ENCODE data around the gene MAST3.
A peak's percentile ranks its signal among the peaks of the same experiment; 100 is the strongest.

MAST3 gene

DNA sequence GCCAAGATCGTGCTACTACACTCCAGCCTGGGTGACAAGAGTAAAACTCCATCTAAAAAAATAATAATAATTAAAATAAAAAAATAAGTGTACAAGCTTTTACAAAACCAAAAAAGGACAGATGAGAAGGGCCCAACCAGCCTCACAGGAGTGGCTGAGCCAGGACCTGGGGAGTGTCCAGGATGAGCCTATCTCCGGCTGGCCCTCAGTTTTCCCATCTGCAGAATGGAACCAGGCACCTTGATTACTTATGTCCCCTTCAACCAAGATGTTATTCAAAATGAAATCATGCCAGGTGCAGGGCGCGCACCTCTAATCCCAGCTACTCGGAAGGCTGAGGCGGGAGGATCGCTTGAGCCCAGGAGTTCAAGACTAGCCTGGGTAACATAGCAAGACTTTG is 66.5 kb downstream of the MAST3 start:
- H3K4me3 ChIP-seq (ENCODE audit: low read depth, low read length): no peak overlapping the region
- TF ChIP-seq CTCF (IDR thresholded peaks at IDR 0.05; ENCODE audit: low read depth, low read length): no peak

- H3K4me3 ChIP-seq (ENCODE audit: low read depth, low read length): no peak overlapping the region
- TF ChIP-seq CTCF (IDR thresholded peaks at IDR 0.05; ENCODE audit: low read depth, low read length): no peak
These were observed 68.4 kb downstream of the MAST3 start for GRCh38 chr19:18165794-18166544.

- no peak overlapping the region for H3K4me3 ChIP-seq (ENCODE audit: low read depth, low read length)
- TF ChIP-seq CTCF (IDR thresholded peaks at IDR 0.05; ENCODE audit: low read depth, low read length): no peak
These were observed 69.4 kb downstream of the MAST3 start for GRCh38 chr19:18167011-18167410.

- peak; percentile 74 for TF ChIP-seq CTCF (IDR thresholded peaks at IDR 0.05; ENCODE audit: low read depth, low read length)
- no peak overlapping the region for H3K4me3 ChIP-seq (ENCODE audit: low read depth, low read length)
These were observed 70.5 kb downstream of the MAST3 start for GRCh38 chr19:18167975-18168645.

DNA sequence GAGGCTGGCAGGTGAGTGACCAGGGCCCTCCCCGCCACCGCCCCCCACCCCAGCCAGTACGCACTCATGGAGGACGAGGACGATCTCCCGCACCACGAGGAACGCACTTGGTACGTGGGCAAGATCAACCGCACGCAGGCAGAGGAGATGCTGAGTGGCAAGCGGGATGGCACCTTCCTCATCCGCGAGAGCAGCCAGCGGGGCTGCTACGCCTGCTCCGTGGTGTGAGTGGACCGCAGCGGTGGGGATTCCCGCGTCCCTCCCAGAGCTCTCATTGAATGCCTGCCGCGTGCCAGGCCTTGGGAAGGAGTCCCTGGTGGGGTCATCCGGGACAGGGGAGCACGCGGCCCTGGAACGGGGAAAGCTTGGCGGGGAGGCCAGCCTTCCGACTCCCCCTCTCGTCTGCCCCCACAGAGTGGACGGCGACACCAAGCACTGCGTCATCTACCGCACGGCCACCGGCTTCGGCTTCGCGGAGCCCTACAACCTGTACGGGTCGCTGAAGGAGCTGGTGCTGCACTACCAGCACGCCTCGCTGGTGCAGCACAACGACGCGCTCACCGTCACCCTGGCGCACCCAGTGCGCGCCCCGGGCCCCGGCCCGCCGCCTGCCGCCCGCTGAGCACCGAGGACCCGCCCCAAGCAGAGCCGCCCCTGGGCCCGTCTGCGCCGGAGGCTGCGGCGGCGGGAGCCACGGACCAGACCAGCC is 71.2 kb downstream of the MAST3 start:
- H3K4me3 ChIP-seq (ENCODE audit: low read depth, low read length): no peak overlapping the region
- no peak for TF ChIP-seq CTCF (IDR thresholded peaks at IDR 0.05; ENCODE audit: low read depth, low read length)

GRCh38 chr19:18170714-18171255 is 73.2 kb downstream of the MAST3 start:
- no peak overlapping the region for H3K4me3 ChIP-seq (ENCODE audit: low read depth, low read length)
- no peak for TF ChIP-seq CTCF (IDR thresholded peaks at IDR 0.05; ENCODE audit: low read depth, low read length)
